Activated CD8-positive, alpha-beta memory T cell treated with anti-CD3 and anti-CD28 coated beads, Interleukin-2, amount 50 U/mL, for 48 hours (primary cell): ENCODE measurements around the gene SP140.
"Not testable (repeated sequence)": the region's sequence is repeated elsewhere in the genome, so short reads cannot be mapped to it uniquely, and the experiment has no call there.

Experiments
- DNase-seq: peaks from one replicate; pipeline ENCODE4 v3.0.0-alpha.2; 2020

Gene SP140

DNA sequence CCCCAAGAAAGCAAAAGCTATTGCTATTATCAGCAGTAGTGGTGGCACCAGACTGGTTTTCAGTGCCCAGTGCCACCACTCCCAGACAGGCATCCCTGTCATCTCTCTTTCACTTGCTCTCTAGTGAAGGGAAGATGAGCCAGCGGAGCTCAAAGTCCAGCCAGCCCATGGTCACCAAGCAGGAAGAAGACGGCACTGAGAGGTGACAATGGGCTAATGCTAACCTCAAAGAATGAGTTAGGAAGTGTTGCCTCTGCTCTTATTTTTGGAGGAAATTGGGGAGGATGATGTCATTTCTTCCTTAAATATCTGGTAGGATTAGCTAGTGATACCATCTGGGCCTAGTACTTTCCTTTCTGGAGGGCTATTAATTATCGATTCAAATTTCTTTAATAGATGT is 1.7 kb downstream of the SP140 start:
- no peak for DNase-seq

DNA sequence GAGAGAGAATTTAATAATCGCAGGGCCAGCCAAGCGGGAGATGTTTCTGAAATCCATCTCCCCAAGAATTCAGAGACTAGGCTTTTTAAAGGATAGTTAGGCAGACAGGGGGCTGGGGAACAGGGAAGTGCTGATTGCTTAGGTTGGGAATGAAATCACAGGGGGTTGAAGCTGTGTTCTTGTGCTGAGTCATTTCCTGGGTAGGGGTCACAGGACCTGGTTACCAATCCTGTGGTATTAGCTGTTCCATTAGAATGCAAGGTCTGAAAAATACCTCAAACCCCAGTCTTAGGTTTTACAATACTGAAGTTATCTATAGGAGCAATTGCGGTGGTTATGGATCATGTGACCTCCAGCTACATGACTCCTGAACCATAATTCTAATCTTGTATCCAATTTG is 4.6 kb downstream of the SP140 start:
- DNase-seq, result no peak

DNA sequence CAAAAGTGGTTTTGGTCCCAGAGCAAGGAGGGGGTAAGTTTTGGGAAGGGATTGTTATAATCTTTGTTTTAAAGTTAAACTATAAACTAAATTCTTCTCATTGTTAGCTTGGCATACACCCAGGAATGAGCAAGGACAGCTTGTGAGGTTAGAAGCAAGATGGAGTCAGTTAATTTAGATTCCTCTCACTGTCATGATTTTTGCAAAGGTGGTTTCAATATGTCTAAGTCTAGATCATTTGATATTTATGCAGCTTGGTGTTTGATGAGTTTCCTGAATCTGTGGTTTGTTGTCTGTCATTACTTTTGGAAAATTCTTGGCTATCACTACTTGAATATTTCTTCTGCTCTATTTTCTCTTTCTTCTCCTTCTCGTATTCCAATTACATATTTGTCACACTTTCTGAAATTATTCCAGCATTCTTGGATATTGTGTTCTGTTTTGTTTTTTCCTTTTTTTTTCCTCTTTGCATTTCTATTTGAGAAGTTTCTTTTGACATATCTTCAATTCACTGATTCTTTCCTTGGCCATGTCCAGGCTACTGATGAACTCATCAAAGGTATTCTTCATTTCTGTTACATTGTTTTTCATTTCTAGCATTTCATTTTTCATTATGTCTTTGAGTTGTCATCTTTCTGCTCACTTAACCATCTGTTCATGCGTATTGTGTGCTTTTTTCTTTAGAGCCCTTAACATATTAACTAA is 5.1 kb downstream of the SP140 start:
- DNase-seq, result no peak

DNA sequence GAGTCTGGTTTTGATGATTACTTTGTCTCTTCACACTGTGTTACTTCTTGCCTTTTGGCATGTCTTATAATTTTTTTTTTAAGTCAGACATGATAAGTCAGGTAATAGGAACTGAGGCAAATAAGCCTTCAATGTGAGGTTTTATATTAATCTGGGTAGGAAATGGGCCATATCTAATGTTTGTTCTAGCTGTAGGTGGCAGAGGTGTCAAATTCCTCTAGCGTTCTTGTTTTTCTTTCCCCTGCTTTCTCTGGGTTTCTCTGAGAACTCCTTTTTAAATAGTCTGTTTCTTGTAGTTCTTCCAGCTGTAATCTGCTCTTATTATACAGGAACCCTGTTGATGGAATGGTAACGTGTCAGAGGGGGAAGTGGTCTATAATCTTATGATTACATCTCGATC is 5.7 kb downstream of the SP140 start:
- no peak for DNase-seq

DNA sequence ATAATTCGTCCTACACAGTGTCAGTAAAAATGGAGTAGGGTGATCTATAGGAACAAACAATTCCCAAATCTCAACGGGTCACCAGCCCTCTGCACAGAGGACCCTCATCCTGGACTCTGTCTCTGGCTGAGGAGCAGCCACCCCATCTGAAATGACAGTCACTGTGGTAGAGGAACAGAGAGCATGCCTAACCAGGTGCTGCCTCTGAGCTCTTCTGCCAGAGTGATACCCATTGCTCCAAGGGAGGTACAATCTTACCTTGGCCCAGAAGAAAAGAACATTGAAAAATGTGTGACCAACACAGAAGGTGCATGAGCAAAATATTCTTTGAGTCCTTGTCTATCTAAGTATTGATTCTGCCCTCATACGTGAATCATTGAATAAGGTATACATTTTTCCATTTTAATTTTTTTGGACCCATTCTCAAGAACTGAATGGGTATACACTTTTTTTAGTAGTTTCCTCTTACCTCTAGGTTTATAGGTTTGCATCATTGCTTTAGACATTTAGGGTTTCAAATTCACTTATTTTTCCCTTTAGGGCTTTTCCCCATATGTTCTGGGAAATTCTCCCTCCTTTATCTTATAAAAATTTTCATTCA is 8.7 kb downstream of the SP140 start:
- DNase-seq, result no peak

DNA sequence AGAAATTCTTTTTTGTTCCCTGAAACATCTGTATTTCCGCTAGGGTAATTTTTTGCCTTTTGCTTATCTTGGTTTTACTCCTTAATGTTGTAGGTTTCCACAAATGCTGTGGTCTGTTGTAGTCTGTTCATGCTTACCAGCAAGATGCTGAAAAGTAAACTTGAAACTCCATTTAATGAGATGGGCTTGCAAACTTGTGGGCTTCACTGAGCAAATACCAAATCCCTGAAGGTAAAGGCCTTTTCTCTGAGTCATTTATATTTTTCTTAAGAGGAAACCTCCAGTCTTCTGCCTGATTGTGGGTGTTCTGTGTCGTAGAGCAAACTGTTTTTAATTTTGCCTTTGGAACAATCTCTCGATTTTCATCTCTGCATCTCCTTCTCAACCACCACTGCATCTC is 9.3 kb downstream of the SP140 start:
- DNase-seq, result no peak

DNA sequence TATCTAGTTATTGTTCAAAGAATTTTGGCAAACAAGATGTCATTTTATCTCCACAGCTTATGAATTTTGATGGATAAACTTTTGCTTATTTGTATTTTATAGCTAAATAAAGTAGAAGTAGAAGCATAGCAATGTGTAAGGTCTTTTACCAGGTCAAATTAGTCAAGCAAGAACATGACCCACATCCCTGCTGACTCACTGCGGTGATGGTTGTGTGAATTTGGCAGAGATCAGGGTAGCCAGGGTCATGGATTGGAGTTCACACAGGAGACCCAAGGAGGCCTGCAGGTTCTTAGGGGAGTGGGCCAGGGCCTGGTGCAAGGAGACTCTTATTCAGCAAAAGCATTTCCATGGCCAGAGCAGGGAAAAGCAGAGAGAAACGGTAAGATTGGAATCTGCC is 18.7 kb downstream of the SP140 start:
- DNase-seq, result no peak

DNA sequence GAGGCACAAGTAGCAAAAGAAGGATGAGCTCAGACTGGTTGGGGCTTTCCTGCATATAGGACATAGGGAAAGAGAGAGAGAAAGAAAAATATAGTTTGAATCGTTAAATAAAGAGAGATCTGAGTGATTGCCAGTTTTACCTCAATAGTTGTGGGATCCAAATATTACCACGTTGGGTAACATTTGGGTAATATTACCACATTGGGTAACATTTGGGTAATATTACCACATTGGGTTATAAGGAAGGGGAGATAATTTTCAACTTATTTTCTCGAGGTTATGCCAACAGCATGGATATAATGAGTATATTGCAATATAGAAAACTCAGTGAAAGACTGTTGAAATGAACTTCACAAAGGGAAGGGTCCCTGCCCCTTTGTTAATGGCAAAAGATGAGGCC is 20.7 kb downstream of the SP140 start:
- DNase-seq, result no peak

DNA sequence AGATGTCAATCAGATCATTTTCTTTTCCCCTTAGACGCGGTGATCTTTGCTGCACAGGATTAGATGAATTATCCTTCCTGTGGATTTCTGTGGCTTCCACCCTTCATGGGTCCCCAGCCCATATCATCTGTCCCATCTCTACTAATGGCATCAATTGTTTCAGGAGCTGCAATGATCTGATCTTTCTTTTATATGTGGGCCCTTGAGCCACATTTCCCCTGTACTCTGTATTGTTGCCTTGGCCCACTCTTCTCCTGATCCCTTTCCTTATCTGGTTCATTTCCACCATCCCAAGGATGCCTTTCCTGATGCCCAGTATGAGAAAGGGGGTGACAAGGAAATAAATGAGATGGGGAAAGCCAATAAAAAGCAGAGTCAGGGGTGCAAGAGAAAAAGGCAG is 24.7 kb downstream of the SP140 start:
- no peak for DNase-seq

DNA sequence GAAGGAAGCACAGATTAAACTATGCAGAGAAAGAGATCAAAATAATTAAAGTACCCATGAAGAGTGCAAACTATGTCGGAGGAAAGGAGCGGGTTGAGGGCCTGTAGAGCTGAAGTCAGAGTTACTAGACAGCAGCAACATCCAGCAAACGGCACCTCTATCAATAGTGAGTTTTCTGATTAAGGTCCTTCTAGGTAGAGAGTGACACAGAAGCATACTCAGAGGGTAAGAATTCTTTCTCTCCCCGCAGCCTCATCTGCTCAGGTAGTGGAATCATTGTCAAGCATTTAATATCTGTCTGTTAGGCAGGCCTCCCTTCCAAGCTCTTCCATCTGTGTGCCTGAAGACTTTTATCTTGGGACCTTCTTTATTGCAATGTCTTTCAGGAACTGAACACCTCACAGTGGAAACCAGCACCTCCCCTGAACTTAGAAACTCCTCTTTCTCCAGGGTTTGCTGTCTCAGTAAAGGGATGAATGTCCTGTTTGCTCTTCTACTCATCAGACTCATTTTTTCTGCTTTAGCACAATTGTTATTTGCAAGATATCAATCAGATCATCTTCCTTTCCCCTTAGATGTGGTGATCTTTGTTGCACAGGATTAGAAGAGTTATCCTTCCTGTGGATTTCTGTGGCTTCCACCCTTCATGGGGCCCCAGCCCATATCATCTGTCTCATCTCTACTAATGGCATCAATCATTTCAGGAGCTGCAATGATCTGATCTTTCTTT is 28.8 kb downstream of the SP140 start:
- no peak for DNase-seq

DNA sequence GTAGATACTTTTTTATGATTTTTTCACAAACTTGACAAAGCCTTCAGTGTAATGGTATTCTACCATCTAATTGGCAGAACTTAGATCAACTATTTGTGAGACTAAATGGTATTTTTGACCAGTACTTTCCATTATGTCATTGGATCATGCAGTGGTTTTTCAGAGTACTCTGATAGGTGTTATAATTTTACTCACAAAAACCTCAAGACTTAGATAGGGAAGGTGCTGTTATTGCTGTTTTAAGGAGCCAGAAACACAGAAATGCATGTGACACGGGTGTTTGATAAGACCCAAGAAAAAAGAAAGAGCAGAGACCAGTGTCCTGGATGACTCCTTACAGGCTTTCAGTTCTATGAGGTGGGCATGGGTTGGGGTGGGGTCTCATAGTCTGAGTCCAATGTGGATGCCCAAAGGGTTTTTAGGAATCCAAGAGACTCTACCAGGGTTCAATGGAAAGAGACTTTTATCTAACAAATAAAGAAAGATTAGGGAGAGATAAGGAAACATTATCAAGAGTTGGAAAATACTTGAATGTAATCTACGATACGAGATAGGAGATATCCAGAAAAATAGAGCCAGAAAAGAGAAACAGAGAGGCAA is 31.3 kb downstream of the SP140 start:
- DNase-seq, result no peak

DNA sequence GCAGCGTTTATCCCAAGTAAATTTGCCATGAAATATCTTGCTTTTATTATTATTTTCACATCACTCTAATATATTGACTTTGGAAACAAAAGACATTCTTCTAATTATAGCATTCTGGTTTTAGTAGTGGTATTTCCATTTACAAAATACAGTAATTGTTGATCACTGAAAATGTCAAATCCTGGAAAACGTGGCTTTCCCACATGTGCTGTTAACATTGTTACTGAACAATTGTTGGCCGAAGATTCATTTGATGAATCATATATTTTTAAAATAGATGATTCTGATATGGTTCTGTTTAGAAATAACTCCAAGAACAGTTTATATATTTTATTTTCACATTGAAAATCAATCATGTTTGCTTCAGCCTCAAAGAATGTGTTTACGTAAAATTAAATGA is 32.9 kb downstream of the SP140 start:
- DNase-seq, result no peak

DNA sequence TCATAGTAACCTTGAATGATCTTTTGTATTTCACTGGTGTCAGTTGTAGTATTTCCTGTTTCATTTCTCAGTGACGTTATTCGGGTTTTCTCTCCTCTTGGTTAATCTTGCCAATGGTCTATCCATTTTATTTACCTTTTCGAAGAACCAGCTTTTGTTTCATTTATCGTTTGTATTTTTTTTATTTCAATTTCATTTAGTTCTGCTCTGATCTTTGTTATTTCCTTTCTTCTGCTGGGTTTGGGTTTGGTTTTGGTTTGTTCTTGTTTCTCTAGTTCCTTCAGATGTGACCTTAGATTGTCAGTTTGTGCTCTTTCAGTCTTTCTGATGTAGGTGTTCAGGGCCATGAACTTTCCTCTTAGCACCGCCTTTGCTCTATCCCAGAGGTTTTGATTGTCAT is 36.7 kb downstream of the SP140 start:
- no peak for DNase-seq

DNA sequence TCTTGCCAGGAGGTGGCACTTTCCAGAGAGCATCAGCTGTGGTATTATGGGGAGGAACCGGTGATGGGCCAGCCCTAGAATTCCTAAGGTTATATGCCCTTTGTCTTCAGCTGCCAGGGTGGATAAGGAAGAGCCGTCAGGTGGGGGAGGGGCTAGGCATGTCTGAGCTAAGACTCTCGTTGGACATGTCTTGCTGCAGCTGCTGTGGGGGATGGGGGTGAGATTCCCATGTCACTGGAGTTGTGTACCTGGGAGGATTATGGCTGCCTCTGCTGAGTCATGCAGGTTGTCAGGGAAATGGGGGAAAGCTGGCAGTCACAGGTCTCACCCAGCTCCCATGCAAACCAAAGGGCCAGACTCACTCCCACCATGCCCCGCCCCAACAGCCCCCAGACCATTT is 39.4 kb downstream of the SP140 start:
- DNase-seq, result not testable (repeated sequence)

DNA sequence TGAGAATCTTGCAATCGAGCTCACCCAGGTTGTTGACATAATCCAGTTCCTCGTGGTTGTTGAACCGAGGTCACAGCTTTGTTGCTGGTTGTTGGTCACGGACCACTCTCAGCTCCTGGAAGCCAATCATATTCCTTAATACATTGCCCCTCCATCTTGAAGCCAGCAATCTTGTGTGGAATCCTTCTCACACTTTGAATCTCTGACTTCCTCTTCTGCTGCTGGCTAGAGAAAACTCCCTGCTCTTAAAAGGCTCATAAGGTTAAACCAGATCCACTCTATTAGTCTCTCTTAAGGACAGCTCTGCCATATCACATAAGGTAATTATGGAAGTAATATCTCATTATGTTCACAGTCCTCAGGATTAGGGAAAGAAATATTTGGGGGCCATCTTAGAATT is 41.1 kb downstream of the SP140 start:
- DNase-seq, result no peak

DNA sequence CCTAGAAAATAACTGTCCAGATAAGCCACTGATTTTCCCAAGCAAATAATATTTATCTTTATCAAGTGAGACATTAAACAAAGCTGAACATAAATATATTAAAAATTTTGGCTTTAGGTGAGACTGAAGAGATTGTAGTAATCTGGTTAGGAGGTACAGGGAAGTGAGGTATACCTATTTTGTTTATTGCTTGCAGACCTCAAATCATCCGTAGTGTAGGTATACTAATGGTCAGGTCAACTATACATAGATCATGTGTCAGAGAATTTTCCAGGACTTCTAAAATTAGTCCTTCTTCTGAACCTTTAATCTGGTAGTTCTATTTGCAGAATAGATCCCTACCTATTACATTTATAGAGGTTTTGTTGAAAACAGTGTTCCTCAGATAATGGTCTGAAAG is 41.5 kb downstream of the SP140 start:
- DNase-seq, result no peak

DNA sequence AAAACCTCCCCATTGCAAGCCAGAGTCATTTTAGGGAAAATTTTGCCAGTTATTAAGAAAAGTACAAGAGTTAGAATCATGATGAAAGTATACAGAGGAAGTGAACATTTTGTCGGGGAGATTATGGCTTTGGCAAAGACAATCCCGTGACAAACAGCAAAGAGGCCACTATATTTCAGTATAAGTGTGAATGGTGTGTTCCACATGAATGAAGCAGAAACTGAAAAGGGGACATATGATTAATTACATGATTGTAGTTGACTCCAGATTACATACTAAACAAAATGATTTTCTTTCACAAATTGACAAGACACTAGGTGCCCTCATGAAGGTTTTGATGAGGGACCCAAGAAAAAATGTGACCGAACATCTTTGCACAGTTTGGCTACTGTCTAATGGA is 42.0 kb downstream of the SP140 start:
- no peak for DNase-seq

DNA sequence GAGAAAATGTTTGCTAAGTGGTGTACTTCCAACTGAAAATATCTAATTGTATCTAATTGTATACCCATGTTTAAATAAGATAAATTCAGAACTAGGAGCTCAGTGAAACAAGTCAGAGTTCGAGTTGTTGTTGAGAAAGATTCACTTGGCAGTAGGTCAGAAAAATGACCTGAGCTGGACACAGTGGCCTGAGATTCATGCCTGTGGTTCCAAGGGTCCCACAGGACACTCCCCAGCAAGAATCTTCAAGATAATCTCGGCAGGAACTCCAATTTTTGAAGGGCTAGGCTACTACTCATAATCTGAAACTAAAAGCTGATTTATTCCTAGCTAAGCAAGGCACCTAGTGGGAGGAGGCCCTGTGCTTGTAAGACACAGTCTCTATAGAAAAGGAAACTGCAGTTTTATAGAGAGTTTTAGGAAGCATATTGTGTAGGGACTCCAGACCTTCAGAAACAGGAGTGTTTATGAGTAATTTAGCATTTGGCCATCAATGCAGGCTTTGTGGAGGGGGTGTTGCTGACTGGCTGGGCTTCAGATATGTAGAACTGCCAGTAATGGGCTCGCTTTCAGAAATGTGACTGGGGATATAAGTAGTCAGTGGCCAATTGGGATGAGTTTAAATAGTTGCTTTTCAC is 43.2 kb downstream of the SP140 start:
- DNase-seq, result no peak

DNA sequence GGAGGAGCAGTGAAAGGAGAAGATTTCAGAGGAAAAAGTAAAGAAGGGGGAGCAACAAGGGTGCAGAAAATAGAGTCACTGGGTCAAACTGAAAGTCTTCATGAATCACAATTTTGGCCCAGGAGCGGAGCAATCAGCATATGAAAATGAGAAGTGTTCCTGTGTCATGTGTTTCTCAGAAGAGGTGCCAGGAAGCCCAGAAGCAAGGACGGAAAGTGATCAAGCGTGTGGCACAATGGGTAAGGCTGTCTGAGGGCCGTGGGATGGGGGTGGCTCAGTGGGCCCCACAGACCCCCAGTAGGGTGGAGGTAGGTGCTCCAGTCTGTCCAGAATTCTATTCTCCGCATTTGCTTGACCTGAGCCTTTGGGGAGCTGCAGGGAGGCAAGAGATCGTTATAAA is 44.2 kb downstream of the SP140 start:
- DNase-seq, result no peak

DNA sequence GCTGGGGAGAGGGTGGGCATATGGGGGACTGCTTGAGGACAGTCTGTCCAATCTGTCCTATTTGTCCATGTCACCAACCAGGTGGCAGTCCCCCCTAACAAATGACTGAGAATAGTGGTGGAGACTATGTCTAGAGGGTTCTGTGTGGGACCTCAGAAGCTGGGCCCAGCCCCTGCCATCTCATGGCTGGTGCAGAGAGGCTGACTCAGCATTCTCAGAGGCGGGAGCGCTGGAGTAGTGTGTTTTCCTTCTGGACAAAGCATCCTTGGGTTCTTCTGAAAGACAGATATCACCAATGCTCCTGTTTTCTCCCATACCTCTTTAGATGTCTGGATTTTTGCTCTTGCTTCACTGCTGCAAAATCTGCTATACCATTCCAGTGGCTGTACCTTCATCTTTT is 57.4 kb downstream of the SP140 start:
- DNase-seq, result no peak

DNA sequence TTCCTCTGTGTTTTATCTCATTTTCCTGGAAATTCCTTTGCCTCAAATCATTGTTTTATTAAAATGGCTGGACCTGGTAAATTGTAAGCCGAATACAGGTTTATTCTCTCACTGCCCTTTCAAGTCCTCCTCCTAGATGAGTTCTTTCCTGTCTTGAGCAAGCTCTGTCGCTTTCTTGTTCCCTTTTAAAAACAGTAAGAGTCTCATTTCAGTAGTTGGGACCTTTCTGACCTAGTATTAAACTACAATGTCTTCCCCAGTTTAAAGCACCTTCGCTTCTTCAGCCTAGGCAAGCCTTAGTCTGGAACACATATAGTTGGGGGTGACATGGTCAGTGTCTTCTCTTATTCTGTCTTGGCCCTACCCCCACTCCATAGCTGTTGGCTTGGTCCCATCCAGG is 60.5 kb downstream of the SP140 start:
- DNase-seq, result no peak

DNA sequence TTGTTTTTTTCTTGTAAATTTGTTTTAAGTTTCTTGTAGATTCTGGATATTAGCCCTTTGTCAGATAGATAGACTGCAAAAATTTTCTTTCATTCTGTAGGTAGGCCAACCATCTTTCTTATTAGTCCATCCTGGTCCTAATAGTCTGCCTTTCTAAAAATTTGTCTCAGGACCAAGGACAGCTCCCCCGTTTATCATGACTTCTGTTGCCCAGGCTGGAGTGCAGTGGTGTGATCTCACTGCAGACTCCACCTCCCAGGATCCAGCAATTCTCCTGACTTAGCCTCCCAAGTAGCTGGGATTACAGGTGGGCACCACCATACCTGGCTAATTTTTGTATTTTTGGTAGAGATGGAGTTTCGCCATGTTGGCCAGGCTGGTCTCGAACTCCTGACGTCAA is 63.8 kb downstream of the SP140 start:
- DNase-seq, result not testable (repeated sequence)

DNA sequence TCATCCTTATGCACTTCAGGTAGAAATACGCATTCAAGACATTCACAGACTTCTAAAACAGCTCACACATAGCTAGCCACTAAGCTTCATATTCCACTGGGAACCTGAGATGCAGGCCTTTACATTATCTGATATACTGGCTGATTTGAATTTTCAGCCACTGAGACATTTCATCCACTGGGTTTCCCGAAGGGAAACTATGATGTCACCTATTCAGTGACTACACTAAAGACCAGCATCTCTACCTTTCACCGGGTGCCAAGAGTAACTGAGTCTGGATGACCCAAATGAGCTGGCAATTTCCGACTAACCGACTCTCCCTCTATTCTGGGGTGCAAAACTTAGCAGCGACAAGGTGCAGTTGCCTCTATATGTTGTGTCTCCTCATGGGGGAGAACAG is 69.7 kb downstream of the SP140 start:
- no peak for DNase-seq

DNA sequence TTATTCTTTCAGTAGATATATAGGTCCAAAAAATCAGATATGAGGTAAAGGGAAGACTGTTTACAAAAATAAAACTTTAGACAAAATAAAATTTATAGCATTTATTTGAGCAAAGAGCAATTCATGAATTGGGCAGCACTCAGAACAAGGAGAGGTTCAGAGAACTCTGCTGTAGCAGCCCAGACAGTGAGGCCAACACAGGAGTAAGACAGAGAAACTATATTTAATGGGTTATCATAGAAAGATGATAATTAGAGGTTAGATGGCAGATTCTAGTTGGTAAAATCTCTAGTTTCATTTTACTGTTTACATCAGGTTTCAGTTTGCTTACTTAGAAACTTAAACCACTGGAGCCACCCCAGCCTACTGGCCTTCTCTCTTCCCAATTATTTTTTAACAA is 71.4 kb downstream of the SP140 start:
- no peak for DNase-seq
